ENCODE results near the gene CRYGC. TPM values are rescaled to one million over a fixed set of nuclear protein-coding genes. Genes with fewer than 3 reads are reported as not detected.

CRYGC gene
- not detected in 2 replicates for total RNA-seq

GRCh38 chr2:208129744-208130711 is at the start of gene CRYGC:
CRYGC (minus strand) TSS chr2:208129828; CDS start chr2:208129792, 36 bp downstream.

GRCh38 chr2:208163489-208163888 is 33.9 kb upstream of the CRYGC start, which contains the start of gene CRYGA:
CRYGA (minus strand) TSS chr2:208163589; CDS start chr2:208163556, 33 bp downstream.

DNA sequence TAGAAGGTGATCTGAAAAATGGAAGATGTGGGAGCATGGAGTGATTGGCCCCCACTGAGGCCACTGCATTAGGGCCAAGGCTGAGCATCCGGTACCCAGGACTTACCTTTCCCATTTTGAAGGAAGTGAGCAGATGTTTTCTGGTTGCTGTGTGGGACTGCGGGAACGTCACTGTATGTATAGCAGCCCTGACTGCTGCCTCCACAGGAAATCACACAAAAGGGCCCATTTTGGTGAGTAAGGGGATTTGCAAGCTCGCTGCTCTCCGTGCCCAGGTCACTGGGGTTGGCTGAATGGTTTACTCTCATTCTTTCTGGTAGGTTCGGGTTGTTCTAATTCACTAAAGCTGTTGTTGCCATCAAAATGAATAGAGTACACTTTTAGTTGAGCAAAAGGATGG is 16.4 kb upstream of the CRYGC start, which contains the start of gene CRYGB:
CRYGB (minus strand) TSS at position 153 of the 400 bp plus-strand sequence; CDS start at position 115, 38 bp downstream.

DNA sequence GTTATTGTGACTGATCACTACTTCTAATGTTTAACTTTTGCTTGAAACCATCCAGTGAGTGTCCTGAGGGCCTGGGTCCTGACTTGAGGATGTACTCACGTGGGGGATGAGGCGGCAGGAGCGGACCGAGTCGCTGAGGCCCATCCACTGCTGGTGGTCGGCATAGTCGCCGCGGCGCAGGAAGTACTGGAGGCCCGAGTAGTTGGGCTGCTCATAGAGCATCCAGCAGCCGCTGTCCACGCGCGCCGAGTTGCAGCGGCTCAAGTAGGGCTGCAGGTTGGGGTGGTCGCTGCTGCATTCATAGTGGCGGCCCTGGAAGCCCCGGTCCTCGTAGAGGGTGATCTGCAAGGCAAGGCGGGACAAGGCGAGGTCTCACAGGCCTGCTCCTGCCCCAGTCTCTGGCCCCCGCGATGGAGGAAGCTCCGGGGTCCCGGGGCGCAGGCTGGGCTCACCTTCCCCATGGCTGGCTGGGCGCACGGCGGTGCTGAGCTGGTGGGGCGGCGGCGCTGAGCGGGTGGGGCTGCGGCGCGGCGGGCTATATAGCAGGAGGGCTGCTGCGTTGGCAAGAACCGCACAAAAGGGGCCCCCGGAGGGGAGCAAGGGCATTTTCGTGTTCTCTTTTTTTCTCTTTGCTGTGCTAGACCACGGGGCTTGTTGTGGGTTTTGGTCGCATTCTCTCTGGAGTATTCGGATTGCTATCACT is 5.5 kb downstream of the CRYGC start, which contains the start of gene CRYGD:
CRYGD (minus strand) TSS at position 512 of the 703 bp plus-strand sequence; CDS start at position 461, 51 bp downstream.

Other genes starting within 250 kb of the CRYGC start
- 16.8 and 17.5 TPM in 2 replicates for gene PLEKHM3, start 104.3 kb downstream of the CRYGC start, total RNA-seq
- gene CRYGD, start 5.3 kb downstream of the CRYGC start, total RNA-seq: not detected in 2 replicates
- gene CRYGB, start 16.3 kb upstream of the CRYGC start, total RNA-seq: not detected in 2 replicates
- gene CRYGA, start 33.8 kb upstream of the CRYGC start, total RNA-seq: not detected in 2 replicates
- not detected in 2 replicates for gene C2orf80, start 60.2 kb upstream of the CRYGC start, total RNA-seq
- 197 and 222 TPM in 2 replicates for gene IDH1, start 125.2 kb upstream of the CRYGC start, total RNA-seq
- gene PIKFYVE, start 136.4 kb upstream of the CRYGC start, total RNA-seq: 55.0 and 64.3 TPM in 2 replicates

Measured in articular chondrocyte of knee joint (primary cell).